IPS-15b (cell line): ENCODE measurements around the gene SPIRE1.

Experiments used
- H3K27me3 ChIP-seq: one replicate; pipeline ENCODE4 v1.6.1; 2013; ENCODE audit warnings: low read length; ENCODE audit not compliant: control insufficient read depth, insufficient read depth
- H3K36me3 ChIP-seq: one replicate; pipeline ENCODE4 v1.6.1; 2013; ENCODE audit warnings: low read length; ENCODE audit not compliant: control insufficient read depth, insufficient read depth
- H3K4me1 ChIP-seq: one replicate; pipeline ENCODE4 v1.6.1; 2013; ENCODE audit warnings: mild to moderate bottlenecking, low read length; ENCODE audit not compliant: control insufficient read depth, insufficient read depth
- H3K4me3 ChIP-seq: one replicate; pipeline ENCODE4 v1.5.1; 2013; ENCODE audit warnings: low read depth, low read length
- H3K9ac ChIP-seq: one replicate; pipeline ENCODE4 v1.6.1; 2013; ENCODE audit warnings: low read depth, mild to moderate bottlenecking, low read length
- H3K9me3 ChIP-seq: one replicate; pipeline ENCODE4 v1.6.1; 2013; ENCODE audit warnings: mild to moderate bottlenecking, low read length; ENCODE audit not compliant: control insufficient read depth, insufficient read depth

The SPIRE1 gene

DNA sequence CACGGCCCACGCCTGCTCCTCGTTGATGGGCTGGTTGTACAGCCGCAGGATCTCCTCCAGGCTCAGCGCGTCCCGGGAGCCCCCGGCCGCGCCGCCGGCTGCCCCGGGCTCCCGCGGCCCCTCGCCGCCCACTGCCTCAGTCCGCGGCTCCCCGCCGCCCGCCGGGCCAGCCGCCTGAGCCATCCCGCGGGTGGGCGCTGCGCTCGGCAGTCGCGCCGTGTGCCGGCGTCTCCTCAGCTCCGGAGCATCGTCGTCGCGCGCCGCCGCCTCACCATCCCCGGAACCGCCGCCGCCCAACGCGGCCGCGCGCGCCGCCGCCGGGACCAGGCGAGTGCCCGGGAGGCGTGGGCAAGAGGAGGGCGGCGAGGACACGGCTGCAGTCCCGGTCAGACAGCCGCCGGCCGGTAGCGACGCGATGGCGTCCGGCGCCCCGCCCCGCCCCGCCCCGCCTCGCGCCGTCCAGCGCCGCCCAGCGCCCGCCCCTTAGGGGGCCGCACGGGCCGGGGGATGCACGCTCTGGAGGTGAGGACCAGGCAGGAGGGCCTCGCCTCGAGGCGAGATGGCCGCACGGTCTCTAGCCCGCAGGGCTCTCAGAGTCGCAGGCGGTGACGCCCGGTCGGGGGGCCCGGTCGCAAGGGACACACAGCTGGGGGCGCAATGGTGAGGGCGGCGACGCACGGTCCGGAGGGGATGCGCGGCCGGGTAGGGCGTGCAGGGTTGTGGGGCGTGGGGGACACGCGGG is at the start of gene SPIRE1:
SPIRE1 (minus strand) TSS at position 424 of the 742 bp plus-strand sequence; CDS start at position 183, 241 bp downstream.
- Histone ChIP-seq H3K9ac (peak within 1 kb of the TSS; percentile 24), H3K9me3 (no peaks in the 10 kb centered on the region), H3K27me3 (peaks cover 9% of the 10 kb centered on the region), H3K4me3 (peak within 1 kb of the TSS; percentile 66), H3K36me3 (no peaks in the 10 kb centered on the region), H3K4me1 (no peaks in the 10 kb centered on the region)

DNA sequence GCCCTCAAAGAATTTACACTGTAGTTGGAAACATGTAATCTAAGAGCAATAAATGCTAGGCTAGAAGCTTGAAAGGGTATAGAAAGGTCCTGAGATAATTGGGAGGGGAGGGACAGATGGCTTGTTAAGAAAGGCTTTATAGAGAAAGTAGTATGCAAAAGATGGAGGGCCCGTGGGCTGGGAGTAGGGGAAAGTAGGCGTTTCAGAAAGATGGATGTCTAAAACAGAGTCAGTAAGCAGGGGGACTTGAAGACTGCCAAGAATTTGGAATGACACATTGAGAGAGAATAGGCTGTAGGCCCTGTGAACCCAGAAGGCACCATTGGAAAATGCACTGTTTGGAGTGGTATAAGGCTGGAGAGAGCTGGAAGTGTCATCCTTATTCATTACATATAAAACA is 45.8 kb upstream of the SPIRE1 start:
- H3K27me3 ChIP-seq = no peaks in the 10 kb centered on the region
- peak overlapping the region; percentile 98 for H3K9ac ChIP-seq
- H3K9me3 ChIP-seq = no peaks in the 10 kb centered on the region
- H3K4me3 ChIP-seq = peak overlapping the region; percentile 96
- peaks cover 7% of the 10 kb centered on the region for H3K4me1 ChIP-seq
- H3K36me3 ChIP-seq = peaks cover 4% of the 10 kb centered on the region

DNA sequence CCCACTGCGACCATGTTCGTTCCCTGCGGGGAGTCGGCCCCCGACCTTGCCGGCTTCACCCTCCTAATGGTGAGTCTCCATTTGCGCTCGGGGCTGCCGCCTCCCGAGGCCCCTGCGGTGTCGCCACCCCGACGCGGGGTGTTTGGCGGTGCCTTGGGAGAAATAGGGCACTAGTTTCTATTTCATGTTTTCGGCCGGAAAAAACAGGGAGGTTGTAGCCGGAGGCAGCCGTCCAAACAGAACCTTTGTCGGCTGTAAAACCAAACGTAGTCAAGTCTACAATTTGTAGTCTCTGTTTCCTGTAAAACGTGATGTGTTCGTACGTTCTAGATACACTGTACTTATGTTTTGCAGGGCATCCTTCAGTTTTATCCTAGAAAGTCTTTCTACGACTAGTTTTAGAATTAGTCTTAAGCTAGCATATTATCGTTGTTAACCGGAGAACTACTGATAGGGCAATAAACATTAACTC is 45.2 kb upstream of the SPIRE1 start:
- H3K36me3 ChIP-seq = peaks cover 4% of the 10 kb centered on the region
- peak overlapping the region; percentile 98 for H3K9ac ChIP-seq
- H3K4me3 ChIP-seq = peak overlapping the region; percentile 96

DNA sequence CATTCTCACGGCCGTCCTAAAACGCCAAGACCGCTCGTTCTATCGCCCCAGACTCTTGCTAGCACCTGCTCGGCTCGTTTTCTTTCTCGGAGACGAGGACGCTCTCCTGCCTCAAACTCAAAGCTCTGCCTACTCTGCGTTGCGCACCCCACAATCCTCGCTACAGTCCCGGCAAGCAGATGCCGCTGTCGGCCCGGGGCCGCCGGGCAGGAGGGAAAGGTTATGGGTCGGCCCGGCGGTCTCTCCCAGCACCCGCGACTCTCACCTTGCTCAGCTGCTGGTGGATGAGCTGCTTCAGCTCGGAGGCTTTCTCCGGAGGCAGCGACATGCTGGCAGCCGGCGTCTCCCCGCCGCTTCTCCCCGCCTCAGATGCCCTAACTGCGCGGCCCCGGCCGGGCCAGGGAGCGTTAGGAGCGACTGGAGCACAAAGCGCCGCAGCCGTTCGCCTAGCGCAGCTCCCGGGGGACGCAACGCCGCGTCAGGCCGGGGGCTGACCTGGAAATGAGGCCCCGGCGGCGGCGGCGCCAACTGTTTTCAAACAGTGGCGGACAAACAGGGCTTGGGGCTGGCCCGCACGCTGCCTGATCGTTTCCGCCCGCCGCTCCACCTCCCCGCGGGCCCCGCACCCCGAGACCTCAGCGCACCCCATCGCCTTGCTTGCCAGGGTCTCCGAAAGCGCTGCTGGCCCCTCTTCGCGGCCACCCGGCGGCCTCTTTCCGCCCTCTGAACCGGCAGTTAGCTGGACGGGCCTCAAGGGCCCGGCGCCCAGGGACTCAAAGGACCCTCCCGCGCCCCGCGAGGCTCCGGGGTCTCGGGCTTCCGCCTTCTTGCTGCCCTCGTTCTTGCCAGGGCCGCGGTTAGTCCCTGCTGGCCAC is 44.6 kb upstream of the SPIRE1 start, which contains the start of the genes CEP76 and PSMG2:
CEP76 (minus strand) TSS at position 503 of the 875 bp plus-strand sequence; CDS start at position 328, 175 bp downstream.
PSMG2 (plus strand) TSS at position 822 of the 875 bp plus-strand sequence. CDS start 66 bp downstream, outside the sequence.
- Histone ChIP-seq H3K9me3 (no peaks in the 10 kb centered on the region), H3K36me3 (peaks cover 2% of the 10 kb centered on the region), H3K4me1 (peaks cover 7% of the 10 kb centered on the region), H3K4me3 (peak within 1 kb of the TSS; percentile 96), H3K9ac (peak within 1 kb of the TSS; percentile 98), H3K27me3 (no peaks in the 10 kb centered on the region)

More for the DNA sequence above, 45.2 kb upstream of the SPIRE1 start:
- H3K9me3 ChIP-seq = no peaks in the 10 kb centered on the region
- peaks cover 7% of the 10 kb centered on the region for H3K4me1 ChIP-seq
- no peaks in the 10 kb centered on the region for H3K27me3 ChIP-seq

DNA sequence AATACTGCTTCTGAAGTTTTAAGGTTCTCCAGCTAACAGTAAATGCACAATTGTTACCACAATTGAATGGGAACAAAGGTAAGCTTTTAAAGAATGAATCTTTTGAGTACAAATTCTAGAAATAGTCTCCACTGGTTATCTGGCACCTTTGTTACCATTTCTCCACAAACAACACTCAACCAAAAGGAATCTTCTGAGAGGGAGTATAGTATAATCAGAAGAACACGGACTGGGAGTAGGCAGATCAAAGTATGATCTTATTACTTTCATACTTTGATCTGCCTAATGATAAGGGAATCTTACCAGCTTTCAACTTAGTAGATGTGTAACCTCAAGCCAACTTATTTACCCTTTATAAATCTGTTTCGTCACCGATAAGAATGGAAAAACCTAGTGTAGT is 43.3 kb upstream of the SPIRE1 start:
- H3K27me3 ChIP-seq = no peaks in the 10 kb centered on the region
- H3K4me3 ChIP-seq = peak overlapping the region; percentile 96
- no peaks in the 10 kb centered on the region for H3K9me3 ChIP-seq
- H3K36me3 ChIP-seq = no peaks in the 10 kb centered on the region
- H3K4me1 ChIP-seq = peaks cover 7% of the 10 kb centered on the region
- no peak overlapping the region for H3K9ac ChIP-seq

DNA sequence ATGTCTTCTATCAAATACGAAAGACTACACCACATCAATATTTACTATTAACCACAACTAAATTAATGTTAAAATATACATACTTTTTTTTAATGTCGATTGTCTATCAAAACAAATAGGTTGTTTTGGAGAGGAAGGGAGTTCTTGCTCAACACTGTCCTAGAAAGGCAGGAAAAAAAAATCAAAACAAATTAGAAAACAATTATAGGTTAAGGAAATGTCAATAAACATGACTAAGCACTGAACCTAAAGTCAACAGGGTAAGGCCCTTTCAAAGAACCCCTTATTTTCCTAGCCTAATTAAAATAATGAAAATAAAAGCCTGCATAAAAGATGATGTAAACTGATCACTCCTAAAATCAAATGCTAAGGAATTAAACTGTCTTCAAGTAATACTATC is 41.8 kb upstream of the SPIRE1 start:
- Histone ChIP-seq H3K4me3 (no peak overlapping the region), H3K36me3 (no peaks in the 10 kb centered on the region), H3K9ac (no peak overlapping the region), H3K9me3 (no peaks in the 10 kb centered on the region), H3K4me1 (peaks cover 7% of the 10 kb centered on the region), H3K27me3 (no peaks in the 10 kb centered on the region)

DNA sequence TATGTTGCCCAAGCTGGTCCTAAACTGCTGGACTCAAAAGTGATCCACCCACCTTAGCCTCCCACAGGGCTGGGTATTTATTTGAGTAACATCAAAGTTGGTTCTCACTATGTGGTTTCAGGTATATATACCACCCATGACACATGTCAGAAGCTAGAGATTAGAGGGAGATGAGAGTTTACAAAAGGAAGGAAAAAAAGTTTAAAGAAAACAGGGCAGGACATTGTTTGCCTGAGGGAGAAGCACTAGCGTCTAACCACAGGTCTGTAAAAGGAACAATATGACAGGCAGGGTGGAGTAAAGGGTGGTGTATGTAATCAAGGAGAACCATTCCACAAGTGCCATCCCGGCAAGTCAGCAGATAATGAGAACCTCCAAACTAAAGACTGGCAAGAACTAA is 36.1 kb upstream of the SPIRE1 start:
- no peaks in the 10 kb centered on the region for H3K9me3 ChIP-seq
- H3K4me3 ChIP-seq = no peak overlapping the region
- no peaks in the 10 kb centered on the region for H3K4me1 ChIP-seq
- no peaks in the 10 kb centered on the region for H3K27me3 ChIP-seq
- no peaks in the 10 kb centered on the region for H3K36me3 ChIP-seq
- no peak overlapping the region for H3K9ac ChIP-seq

DNA sequence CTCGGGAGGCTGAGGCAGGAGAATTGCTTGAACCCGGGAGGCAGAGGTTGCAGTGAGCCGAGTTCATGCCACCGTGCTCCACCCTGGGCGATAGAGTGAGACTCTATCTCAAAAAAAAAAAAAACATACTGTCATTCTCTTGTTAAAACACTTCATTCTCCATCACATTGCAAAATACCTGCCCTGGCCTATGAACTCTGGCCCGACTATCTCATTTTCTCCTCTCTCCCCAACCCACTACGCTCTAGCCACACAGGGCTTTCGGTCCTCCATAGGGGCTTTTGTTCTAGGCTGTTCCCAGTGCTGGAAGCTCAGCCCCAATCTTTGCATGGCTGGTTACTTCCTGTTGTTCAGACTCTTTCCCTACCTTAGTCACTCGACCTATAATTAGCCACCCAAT is 34.3 kb upstream of the SPIRE1 start:
- H3K4me3 ChIP-seq = no peak overlapping the region
- no peaks in the 10 kb centered on the region for H3K27me3 ChIP-seq
- no peaks in the 10 kb centered on the region for H3K4me1 ChIP-seq
- H3K36me3 ChIP-seq = no peaks in the 10 kb centered on the region
- no peaks in the 10 kb centered on the region for H3K9me3 ChIP-seq
- H3K9ac ChIP-seq = no peak overlapping the region

DNA sequence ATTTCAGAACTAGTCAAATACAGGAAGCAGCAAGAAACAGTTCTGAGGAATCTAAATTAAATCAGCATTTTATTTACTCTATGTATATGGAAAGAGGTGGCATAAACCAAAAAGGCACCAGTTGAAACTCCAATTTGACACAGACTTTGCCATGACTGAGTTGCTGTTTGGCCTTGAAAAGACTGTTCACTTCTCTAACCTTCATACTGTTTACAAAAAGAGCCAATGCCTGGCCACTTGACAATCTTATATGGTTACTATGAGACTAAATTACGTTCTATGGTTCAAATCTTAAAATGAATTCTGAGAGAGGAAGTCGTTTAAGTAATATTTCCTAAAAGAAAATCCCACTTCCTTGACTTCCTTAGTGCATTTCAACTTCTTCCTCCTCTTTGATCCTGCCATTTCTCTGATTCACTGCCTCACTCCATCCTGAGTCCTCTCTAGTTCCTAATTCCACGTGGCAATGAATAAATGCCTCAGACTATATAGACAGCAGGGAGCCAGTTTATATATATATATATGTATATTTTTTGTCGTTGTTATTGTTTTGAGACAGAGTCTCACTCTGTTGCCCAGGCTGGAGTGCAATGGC is 31.4 kb upstream of the SPIRE1 start:
- Histone ChIP-seq H3K27me3 (no peaks in the 10 kb centered on the region), H3K9me3 (no peaks in the 10 kb centered on the region), H3K9ac (no peak overlapping the region), H3K36me3 (peaks cover 6% of the 10 kb centered on the region), H3K4me3 (no peak overlapping the region), H3K4me1 (no peaks in the 10 kb centered on the region)

DNA sequence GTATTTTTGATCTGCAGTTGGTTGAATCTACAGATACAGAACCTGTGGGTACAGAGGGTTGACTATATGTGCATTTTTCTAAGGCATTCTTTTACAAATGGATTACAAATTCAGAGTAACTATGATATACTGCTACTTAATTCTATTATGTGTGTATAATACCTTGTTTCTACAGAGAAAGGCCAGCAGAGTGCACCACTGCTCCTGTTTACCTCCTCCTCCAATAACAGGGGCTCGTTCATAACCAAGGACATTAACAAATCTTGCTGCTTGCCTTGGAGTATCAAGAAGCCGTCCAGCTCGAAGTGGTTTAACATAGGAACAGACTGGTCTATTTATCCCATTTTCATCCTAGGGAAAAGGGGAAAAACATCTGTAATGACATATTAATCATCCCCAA is 28.2 kb upstream of the SPIRE1 start:
- Histone ChIP-seq H3K4me1 (no peaks in the 10 kb centered on the region), H3K4me3 (no peak overlapping the region), H3K9ac (no peak overlapping the region), H3K9me3 (no peaks in the 10 kb centered on the region), H3K36me3 (peaks cover 6% of the 10 kb centered on the region), H3K27me3 (no peaks in the 10 kb centered on the region)

DNA sequence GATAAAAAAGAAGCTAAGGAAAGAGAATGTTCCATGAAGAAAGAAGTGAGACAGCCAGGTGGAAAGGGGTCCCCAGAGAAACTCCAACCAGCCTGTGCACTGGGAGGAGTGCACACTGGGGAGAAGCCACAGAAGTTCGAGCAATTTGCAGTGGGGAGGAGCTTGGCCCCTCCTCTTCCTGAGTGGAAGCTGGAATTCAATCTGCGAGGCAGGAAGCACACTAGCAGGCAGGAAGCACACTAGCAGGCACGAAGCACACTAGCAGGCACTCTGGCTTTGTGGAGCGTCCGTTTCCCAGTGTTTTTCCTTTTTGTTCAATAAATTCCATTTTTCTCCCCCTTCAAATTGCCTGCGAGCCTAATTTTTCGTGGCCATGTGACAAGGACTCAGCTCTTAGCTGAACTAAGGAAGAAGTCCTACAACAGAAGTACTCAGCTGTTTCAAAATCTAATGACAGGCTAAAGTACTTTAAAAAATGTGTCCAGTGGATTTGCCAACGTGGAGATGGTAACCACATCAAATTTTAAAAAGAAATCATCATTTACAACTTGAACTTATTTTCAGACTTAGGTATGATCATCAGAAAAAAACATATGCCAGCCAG is 21.4 kb upstream of the SPIRE1 start:
- Histone ChIP-seq H3K4me3 (no peak overlapping the region), H3K27me3 (no peaks in the 10 kb centered on the region), H3K36me3 (peaks cover 13% of the 10 kb centered on the region), H3K9me3 (no peaks in the 10 kb centered on the region), H3K9ac (no peak overlapping the region), H3K4me1 (no peaks in the 10 kb centered on the region)
